ENCODE measurements around the gene FOXP4. TPM values are rescaled to one million over a fixed set of nuclear protein-coding genes. Genes with fewer than 3 reads are reported as not detected.

FOXP4 gene
- polyA plus RNA-seq, 3 donors = 34.3 to 48.4 (median 45.7) TPM

GRCh38 chr6:41581381-41581991, 35.3 kb downstream of the FOXP4 start:
- no peak for DNase-seq

GRCh38 chr6:41582540-41582939, 36.4 kb downstream of the FOXP4 start:
- no peak for DNase-seq

- DNase-seq = no peak
Measured at GRCh38 chr6:41583565-41583964, 37.4 kb downstream of the FOXP4 start.

- no peak for DNase-seq
Measured at GRCh38 chr6:41584205-41584604, 38.0 kb downstream of the FOXP4 start.

- DNase-seq = no peak
Measured at GRCh38 chr6:41584668-41585205, 38.6 kb downstream of the FOXP4 start.

GRCh38 chr6:41585605-41586004, 39.4 kb downstream of the FOXP4 start:
- DNase-seq = no peak

GRCh38 chr6:41586252-41587007, 40.2 kb downstream of the FOXP4 start:
- no peak for DNase-seq

- DNase-seq = no peak
Measured at GRCh38 chr6:41587131-41587879, 41.1 kb downstream of the FOXP4 start.

- no peak for DNase-seq
Measured at GRCh38 chr6:41588111-41588510, 41.9 kb downstream of the FOXP4 start.

- no peak for DNase-seq
Measured at GRCh38 chr6:41589223-41589622, 43.0 kb downstream of the FOXP4 start.

GRCh38 chr6:41589636-41590622, 43.7 kb downstream of the FOXP4 start:
- no peak for DNase-seq

GRCh38 chr6:41591122-41591521, 44.9 kb downstream of the FOXP4 start:
- no peak for DNase-seq

- DNase-seq = peak; percentile 69
Measured at GRCh38 chr6:41591859-41592502, 45.8 kb downstream of the FOXP4 start.

- DNase-seq = no peak
Measured at GRCh38 chr6:41593406-41593805, 47.2 kb downstream of the FOXP4 start.

- DNase-seq = no peak
Measured at GRCh38 chr6:41593839-41594238, 47.7 kb downstream of the FOXP4 start.

- DNase-seq = no peak
Measured at GRCh38 chr6:41594326-41594725, 48.1 kb downstream of the FOXP4 start.

GRCh38 chr6:41594766-41595165, 48.6 kb downstream of the FOXP4 start:
- DNase-seq = no peak

- DNase-seq = no peak
Measured at GRCh38 chr6:41595166-41595565, 49.0 kb downstream of the FOXP4 start.

GRCh38 chr6:41596096-41596685, 50.0 kb downstream of the FOXP4 start:
- no peak for DNase-seq

GRCh38 chr6:41596807-41597206, 50.6 kb downstream of the FOXP4 start:
- no peak for DNase-seq

All from renal pelvis (tissue), 4 donors.